Ammon's horn (tissue), 1 donor: ENCODE data around the gene SPG21.

Experiments used
- DNase-seq: peaks from one replicate; pipeline ENCODE4 v3.0.0-alpha.2; 2016; ENCODE audit warnings: low spot score

SPG21 gene

DNA sequence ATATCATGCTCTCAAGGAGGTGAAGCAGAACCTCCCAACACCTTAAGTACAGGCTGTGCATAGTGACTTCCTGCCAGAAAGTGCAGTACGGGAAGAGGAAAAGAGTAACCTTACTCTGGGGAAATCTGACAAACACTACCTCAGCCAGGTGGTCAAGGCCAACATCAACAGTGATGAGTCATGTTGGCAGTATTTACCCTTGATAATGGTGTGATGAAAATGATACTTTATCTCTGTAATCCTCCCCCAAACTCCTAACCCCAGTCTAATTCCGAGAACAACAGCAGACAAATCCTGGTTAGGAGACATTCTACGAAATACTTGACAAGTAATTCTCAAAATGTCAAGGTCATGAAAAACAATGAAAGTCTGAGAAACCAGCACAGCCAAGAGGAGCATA is 51.5 kb downstream of the SPG21 start:
- DNase-seq, result no peak

DNA sequence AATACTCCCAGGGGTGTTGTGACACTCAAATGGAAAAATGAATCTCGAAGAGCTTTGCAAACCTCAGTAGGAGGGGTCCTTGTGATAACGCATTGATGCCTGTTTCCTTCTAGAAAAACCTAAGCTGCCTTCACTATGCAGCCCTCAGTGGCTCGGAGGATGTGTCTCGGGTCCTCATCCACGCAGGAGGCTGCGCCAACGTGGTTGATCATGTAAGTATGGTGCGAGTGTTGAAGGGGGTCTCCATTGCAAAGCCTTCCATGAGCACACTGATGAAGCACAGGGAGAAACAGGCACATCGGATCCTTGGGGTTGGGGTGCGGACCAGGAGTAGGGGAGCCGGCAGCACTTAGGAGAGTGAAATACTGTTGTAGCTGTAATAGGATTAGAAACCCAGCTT is 55.7 kb downstream of the SPG21 start:
- no peak for DNase-seq

DNA sequence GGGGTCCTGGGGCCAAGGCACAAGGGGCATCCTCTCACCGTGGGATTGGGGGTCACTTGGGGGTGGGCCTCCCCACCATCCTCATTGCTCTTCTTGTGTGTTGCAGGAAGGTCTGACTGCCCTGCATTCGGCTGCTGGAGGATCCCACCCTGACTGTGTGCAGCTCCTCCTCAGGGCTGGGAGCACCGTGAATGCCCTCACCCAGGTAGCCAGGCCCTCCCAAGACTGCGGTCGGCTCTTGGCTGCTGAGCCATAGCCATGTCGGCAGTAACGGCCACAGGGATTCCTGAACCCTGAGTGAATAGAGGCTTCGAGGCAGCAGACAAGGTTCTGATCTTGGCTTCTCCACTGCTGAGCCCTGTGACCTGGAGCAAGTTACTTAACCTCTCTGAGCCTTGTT is 58.3 kb downstream of the SPG21 start:
- no peak for DNase-seq

DNA sequence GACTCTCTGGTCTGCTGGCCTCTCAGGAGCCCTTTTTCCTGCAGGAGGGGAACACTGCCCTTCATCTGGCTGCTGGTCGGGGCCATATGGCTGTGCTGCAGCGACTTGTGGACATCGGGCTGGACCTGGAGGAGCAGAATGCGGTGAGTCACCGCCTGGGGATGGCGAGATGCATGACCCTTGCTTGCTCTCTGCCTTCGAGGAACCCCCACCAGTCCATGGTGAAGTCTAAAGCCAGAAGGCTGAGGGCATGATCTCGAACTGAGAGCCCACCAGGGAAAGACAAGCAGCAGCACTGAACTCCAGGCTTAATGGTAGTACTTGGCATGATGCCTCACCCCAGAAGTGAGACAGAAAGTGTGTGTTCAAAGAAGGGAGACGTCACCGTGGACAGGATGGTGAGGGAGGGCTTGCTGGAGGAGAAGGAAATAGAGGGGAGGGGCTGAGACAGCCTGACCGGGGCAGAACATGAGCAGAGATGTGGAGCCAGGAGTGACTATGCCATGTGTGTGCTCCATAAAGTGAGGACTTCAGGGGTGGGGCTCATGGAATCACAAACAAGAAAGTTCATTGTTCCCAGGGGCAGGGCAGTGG is 58.8 kb downstream of the SPG21 start:
- no peak for DNase-seq

DNA sequence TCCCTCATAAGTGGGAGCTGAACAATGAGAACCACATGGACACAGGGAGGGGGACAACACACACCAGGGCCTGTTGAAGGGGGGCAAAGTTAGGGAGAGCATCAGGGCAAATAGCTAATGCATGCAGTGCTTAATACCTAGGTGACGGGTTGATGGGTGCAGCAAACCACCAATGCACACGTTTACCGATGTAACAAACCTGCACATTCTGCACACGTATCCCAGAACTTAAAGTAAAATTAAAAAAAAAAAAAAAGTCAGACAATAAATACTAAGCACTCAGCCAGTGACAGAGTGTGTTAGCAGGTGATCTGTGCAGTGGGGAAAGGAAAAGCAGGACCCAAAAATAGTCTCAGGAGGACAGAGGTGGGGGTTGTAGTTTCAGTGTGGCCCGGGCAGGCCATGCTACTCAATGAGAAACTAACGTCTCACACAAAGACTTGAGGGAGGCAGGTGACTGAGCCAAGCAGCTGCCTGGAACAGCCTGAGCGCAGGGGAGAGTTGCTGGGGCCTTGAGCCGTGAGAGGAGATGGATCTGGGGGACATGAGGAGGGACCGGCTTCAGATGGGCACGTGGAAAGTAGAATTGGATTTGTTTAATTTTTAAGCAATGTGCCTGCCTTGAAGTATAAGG is 59.6 kb downstream of the SPG21 start:
- DNase-seq, result no peak

DNA sequence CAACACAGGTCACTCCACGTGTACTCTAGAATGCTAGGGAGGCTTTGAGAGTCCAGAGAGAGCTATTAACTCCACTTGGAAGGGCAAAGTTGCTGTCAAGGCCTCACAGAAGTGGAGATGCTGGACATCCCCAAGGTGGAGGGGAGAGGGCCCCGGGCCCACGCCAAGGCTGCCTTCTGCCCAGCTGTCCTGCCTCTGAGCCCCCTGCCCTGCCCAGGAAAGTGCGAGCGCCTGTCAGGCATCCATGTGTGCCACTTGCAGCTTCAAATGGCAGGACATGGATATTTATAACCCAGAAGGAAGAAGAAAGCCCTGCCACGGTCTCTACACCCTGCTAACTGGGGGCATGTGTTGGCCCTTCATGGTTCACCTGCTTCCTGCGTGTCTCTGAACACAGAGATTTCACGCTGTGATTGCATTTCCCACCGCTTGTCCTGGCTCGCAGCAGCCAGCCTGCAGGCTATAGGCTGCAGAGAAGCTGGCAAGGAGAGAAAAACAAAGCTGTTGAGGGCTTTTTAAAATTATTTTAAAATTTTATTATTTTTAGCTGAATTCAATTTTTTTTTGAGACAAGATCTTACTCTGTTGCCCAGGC is 61.0 kb downstream of the SPG21 start:
- DNase-seq, result no peak

DNA sequence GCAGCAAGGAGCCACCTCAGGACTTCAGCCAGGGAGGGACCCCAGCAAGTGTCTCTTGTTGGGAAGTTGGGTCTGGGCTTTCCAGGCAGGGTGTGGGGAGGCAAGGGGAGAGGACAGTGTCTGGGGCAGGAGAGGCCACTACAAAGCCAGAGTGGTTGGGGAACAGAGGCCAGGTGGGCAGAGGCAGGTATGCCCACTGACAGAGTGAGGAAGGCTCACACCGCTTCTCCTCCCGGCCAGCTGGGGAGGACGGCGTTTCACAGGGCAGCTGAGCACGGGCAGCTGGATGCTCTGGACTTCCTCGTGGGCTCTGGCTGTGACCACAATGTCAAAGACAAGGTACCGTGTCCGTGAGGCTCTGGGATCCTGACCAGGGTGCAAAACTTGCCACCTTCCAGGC is 63.1 kb downstream of the SPG21 start:
- no peak for DNase-seq

DNA sequence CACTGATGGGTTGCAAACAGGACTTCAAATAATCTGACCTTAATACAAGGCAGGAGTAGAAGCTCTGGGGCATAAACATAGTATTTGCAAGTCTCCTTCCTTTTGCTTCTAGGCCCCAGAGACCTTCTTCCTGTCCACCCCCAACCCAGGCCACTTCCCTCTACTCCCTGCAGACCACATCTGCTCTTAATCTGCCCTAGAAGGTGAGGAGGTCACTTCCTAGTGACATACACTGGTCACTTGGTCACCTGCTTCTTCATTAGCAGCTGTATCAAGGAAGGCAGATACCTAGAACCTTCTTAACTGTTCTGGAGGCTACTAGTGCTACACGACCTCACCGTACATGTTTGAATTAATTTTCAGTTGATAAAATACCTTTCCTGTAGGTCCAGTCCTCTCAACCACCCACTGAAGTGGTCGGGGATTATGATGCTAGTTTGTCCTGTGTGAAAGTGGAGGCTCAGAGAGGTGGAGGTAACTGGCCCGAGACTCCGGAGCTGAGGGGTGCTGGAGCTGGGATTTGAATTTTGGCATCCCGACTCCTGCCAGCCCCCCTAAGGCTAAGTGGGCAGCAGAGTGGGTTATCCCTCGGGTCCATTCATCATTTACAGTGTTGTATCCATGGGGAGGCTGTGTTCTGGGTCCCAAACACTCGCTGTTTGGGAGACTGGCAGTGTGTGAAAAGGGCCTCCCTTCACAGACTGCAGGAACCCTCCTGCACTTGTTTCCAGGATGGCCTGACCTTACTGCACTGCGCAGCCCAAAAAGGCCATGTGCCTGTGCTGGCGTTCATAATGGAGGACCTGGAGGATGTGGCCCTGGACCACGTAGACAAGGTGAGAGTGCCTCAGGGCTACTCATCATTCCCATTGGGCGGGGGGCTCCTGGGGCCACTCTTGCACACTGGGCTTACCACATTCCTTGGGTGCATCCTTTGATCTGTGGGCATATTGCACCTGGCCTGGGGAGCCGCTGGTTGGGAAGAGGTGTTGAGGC is 64.1 kb downstream of the SPG21 start:
- DNase-seq, result no peak

DNA sequence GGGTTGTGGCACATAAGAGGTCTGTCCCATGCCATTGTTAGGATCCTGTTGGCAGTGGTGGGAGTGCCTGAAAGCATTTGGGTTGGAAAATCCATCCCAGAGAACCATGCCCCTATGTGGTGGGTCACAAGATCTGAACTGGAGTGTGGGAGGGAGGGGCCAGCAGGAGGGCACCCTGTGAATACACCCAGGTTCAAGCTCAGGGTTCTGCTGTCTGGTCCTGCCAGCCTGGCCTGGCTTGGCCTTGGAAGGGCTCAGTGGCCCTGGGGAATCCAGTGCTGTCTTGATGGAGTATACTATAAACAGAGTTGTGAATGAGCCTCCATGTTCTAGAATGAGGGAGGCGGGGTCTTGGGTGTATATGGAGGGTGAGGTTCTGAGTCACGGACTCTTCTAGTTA is 66.2 kb downstream of the SPG21 start:
- no peak for DNase-seq

DNA sequence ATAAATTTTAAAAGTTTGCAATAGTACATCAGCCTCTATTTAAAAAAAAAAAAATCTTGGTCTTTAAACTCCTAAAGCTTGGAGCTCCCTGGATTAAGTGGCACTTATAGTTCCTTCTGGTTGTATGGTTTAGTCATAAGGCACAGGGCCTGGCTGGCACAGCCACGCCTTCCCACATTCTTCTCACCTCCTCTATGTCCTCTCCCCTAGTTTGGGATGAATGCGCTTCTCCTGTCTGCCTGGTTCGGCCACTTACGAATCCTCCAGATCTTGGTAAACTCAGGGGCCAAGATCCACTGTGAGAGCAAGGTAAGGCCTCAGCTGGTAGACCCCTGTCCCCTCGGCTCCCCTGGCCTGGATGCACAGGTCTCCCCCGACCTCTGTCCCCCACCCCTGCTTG is 68.0 kb downstream of the SPG21 start:
- no peak for DNase-seq

DNA sequence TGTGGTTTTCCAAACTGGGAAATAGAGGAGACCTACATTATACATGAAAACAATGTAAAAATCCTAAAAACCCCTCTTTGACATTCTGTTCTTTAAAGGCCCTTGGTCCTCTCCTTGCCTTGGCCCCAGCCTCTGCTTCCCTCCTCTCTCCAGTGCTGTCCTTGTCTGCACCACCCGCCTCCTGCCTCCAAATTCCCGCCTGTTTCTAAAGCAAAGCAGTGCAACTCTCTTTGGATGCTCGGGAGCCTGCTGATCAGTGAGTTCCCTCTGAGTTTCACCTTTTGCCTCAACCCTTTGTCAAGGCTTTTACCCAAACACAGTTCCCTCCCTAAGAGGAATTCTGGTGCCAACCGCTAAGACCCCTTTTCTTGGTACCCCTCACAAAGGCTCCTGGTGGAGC is 70.0 kb downstream of the SPG21 start:
- DNase-seq, result no peak

DNA sequence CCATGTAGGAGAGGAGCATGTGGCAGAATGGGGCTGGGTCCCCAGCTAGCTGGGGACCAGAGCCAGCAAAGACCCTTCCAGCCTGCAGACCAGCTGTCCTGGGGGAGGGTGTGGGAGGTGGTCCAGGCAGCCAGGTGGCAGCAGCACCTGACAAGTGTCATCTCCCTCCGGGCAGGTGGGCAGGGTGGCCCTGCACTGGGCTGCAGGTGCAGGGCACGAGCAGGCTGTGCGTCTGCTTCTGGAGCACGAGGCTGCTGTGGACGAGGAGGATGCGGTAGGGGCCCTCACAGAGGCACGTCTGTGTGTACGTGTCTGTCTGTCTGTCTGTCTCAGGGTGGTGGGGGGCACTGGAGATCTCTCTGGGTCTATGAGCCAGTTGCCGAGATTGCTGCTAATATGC is 72.5 kb downstream of the SPG21 start:
- DNase-seq, result no peak

DNA sequence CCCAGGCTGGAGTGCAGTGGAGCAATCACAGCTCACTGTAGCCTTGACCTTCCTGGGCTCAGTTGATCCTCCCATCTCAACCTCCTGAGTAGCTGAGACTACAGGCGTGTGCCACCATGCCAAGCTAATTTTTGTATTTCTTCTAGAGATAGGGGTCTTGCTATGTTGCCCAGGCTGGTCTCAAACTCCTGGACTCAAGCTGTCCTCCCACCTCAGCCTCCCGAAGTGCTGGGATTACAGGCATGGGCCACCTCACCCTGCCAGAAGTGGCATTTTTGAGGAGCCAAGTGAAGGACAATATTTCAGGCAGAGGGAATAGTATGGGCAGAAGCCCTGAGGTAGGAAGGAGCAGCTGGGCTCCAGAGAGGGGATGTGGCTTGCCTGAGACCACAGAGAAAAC is 73.3 kb downstream of the SPG21 start:
- no peak for DNase-seq

DNA sequence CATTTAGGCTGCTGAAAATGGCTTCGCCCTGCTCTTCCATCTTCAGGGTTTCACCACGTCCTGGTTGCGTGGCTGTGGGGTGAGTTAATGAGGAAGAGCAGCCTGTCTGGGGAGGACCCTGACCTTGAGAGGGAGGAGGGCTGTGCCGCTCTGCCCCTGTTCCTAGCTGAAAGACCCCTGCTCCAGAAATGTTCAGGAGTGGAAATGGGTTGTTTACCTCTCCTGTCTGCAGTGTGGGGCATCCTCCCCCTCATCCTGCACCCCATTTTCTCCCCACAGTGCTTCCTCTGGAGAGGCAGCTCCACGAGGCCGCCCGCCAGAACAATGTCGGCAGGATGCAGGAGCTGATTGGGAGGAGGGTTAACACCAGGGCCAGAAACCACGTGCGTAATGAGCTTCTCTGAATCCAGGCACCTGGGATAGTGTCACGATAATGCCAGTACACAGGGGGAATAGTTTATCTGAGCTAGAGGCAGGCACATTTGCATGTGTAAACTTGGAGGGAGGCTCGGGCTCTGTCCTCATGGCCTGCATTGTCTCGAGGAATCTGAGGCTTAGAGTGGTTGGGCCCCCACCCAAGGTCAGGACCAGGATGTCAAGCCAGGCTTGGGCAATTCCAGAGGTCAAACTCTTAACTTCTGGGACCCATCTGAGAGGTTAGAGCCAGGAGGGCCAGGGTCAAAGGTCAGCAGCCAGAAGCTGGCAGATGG is 74.0 kb downstream of the SPG21 start:
- DNase-seq, result no peak
